NCI-H82 treated with DMSO at 0.1 percent for 48 hours (cell line): ENCODE results near the gene SNX1.
"Not testable (repeated sequence)": the region's sequence is repeated elsewhere in the genome, so short reads cannot be mapped to it uniquely, and the experiment has no call there.

Experiments
- DNase-seq: peaks from one replicate; lab custom pipeline; 2025; ENCODE audit not compliant: unreplicated experiment; lab: John Stamatoyannopoulos, UW

Gene SNX1

GRCh38 chr15:64073496-64073895, 22.3 kb upstream of the SNX1 start:
- DNase-seq: not testable (repeated sequence)

GRCh38 chr15:64082757-64083156, 13.0 kb upstream of the SNX1 start:
- DNase-seq: no peak

- DNase-seq: no peak
Measured at GRCh38 chr15:64089543-64090280, 6.1 kb upstream of the SNX1 start.

- DNase-seq: no peak
Measured at GRCh38 chr15:64090527-64090926, 5.3 kb upstream of the SNX1 start.

DNA sequence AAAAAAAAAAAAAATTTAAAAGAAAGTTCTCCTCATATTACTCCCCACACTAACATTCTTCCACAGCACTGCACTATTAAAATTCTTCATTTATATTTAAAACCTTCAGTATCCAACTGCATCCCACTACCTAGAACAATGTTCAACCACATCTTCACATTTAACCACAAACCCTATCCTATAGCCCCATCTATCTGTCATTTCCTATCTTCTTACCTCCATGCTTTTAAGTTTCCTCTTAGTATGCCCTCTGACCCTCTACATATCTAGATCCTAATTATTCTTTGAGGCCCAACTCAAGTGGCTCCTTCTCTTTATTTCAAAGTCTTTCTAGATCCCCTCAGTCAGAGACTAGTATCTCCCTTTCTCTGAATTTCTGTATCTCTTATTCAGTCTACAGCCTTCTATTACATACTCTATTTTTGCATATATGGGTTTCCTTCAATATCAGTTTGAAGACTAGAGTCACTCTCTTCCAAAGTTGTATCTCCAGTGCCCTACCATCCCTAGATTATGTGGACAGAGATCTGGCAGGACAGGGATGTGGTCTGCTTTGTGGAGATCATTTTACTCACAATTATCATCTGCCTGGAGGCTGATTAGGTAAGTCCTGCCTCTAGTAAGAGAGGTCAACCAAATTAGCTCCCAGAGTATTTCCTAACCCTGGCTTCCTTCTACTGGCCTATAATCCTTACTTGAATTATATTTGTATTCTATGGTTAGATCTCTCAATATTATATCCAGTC, 3.5 kb upstream of the SNX1 start:
- no peak for DNase-seq

DNA sequence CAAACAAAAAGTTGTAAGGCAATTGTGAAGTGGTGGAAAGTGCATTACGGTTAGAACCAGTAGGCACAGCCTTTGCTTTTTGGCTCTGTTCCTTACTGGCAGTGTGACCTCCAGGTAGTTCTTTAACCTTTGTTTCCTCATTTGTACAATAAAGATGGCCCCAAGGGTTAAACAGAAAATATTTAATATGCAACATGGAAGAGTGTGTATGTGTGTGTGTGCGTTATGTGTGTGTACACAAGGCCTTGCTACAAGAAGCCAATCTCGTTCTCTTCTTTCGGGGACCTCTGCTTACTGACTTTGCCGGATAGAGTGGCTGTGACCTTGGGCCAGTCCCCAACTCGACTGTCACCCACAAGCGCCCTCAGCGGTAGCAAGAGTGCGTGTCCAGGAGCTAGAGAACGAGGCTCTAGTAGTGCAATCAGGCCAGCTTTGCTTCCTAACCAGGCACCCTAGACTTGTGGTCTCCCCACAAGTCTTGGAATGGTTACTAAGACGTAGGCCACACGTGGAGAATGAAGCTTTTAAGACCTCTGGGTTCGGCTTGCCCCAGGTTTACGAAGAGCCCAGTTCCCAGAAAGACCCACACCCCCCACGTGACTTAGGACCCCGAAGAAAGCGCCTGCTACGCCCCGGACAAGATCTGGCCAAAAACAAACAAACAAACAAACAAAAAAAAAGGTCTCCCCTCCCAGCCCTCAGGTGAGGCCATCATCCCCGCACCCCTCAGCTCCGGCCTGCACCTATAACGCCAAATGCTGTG, 2.7 kb upstream of the SNX1 start:
- DNase-seq: peak; percentile 40

DNA sequence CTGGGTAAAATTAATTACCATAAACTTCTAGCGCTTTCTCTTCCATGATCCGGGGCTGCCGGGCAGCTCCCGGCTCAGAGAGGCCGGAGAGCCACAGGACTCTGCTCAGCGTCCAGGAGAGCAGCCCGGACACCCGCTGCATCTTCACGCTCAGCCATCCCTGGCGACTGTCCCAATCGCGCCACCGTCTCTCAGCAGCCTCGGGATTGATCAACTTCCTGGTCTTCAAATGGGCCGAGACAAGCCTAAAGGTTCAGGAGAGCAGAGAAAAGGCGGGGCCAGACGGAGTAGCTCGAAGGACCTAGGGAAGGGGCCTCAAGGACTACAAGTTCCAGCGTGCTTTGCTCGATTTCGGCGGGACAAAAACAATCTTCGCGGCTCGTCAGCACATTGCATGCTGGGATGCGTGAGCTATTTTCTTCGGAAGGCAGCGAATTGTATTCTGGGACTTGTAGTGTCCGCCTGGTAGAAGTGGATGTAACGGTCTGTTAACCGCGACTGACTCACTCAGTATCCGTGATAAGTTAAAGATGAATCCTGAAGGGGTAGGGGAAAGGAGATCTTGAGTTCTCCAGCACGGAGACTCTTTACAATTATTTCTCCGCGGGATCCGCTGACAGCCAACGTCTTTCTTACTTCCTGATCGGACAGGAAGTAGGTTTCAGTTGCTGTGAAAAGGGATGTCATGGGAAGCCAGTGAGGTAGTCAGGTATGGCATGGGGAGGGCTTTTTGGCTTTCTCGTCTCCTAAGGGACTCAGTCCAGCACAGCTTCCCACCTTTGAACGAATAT, 2.0 kb upstream of the SNX1 start, which contains the start of gene CIAO2A:
TSS of gene CIAO2A (minus strand) at position 212 of the 791 bp plus-strand sequence. CDS start at position 142, 70 bp downstream.
- peak; percentile 98 for DNase-seq

DNA sequence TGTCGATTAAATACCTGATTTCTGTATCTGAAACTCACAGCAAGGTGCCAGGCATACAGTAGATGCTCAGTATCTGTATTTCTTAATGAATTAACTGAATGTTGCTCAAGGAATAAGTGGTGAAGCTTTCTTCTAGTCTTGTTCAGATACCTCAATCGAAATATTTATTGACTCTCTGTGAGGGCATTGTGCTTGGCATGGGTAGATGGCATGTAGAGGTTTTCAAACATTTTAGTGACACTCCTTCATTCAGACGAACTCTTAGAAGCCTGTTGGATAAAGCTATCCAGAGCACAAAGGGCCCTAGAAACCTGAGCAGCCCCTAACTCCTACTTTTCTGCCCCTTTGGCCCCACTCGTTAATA, 369 bp upstream of the SNX1 start:
- DNase-seq: no peak

GRCh38 chr15:64096668-64097384, 1.0 kb downstream of the SNX1 start:
- DNase-seq: no peak

GRCh38 chr15:64099379-64099778, 3.6 kb downstream of the SNX1 start:
- no peak for DNase-seq

DNA sequence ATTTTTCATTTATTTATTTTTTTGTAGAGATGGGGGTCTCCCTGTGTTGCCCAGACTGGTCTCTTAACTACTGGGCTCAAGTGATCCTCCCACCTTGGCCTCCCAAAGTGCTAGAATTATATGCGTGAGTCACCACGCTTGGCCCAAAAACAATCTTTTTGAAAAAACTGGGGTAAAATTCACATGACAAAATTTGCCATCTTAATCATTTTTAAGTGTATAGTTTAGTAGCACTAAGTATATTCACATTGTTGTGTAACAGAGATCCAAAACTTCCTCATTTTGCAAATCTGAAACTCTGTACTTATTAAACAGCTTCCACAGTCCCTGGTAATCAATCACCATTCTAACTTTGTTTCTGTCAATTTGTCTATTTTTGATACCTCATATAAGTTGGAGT, 5.2 kb downstream of the SNX1 start:
- no peak for DNase-seq

DNA sequence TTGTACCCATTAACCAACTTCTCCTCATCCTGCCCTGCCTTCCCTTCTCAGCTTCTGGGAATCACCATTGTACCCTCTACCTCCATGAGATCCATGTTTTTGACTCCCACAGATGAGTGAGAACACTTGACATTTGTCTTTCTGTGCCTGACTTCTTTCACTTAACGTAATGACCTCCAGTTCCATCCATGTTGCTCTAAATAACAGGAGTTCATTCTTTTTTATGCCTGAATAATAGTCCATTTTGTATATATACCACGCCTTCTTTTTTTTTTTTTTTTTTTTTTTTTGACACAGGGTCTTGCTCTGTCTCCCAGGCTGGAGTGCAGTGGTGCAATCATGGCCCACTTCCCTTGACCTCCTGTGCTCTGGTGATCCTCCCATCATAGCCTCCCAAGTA, 6.7 kb downstream of the SNX1 start:
- no peak for DNase-seq

GRCh38 chr15:64105113-64105704, 9.4 kb downstream of the SNX1 start:
- DNase-seq: no peak

DNA sequence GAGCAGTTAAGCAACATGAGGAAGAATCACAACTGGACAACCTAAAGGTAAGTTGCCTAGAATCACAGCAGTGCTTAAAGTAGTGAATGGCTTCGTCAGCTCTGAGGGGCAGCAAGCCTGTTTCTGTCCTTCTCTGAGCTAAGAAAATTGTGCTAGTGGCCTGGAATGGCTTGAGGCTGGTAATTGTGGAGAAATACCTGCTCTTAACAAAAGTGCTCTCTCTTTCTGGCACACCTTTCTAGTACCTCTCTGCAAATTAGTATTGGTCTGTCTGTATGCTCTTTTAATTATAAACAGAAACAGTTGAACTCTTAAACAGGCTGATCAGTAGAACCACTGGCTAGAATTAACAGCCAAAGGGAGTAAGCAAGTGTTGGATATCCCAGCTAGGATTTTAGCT, 11.6 kb downstream of the SNX1 start:
- no peak for DNase-seq

DNA sequence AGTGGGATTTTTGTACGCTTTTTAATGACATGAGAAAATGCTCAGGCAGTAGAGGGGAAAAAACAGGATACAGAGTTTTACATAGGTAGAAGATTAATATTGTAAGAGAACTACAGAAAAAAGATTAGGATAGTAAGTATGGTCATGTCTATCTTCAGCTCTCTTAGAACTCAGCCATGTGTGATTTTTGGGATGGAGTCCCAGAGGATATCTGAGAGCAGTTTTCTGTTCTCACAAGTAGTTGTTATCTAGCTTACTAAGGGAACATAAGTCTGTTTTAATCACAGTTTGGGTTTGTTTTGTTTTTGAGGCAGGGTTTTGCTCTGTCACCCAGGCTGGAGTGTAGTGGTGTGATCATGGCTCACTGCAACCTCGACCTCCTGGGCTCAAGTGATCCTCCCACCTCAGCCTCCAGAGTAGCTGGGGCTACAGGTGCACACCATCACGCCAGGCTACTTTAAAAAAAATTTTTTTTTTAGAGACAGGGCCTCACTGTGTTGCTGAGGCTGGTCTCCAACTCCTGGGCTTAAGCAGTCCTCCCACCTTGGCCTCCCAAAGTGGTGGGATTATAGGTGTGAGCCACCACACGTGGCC, 14.4 kb downstream of the SNX1 start:
- not testable (repeated sequence) for DNase-seq

- DNase-seq: no peak
Measured at GRCh38 chr15:64110950-64111678, 15.3 kb downstream of the SNX1 start.

- no peak for DNase-seq
Measured at GRCh38 chr15:64111679-64112050, 15.9 kb downstream of the SNX1 start.

GRCh38 chr15:64112073-64112772, 16.4 kb downstream of the SNX1 start:
- no peak for DNase-seq
